Frontal cortex (tissue), 4 donors: ENCODE measurements around the gene KAZN. TPM values are rescaled to one million over a fixed set of nuclear protein-coding genes. Genes with fewer than 3 reads are reported as not detected.

Source experiments
- DNase-seq, 2 donors: peaks; one replicate each; pipeline ENCODE4 v3.0.0; 2012; ENCODE audit warnings: low spot score in 2 of 2
- FAIRE-seq: peaks from 2 replicates; lab custom pipeline; 2012; peaks lifted over from hg19 to GRCh38; lab: Jason Lieb, UNC
- total RNA-seq: library from RNA; depleted of rRNA; stranded (reverse); fragments of >200 nt; gene quantifications from one replicate; pipeline ENCODE4 v1.2.3, GENCODE V29; 2014
- donor health status: control.
- donor health status: control.
- donor health status: control.

KAZN gene
- total RNA-seq, 1 donor from 2014 or later = 17.1 TPM

DNA sequence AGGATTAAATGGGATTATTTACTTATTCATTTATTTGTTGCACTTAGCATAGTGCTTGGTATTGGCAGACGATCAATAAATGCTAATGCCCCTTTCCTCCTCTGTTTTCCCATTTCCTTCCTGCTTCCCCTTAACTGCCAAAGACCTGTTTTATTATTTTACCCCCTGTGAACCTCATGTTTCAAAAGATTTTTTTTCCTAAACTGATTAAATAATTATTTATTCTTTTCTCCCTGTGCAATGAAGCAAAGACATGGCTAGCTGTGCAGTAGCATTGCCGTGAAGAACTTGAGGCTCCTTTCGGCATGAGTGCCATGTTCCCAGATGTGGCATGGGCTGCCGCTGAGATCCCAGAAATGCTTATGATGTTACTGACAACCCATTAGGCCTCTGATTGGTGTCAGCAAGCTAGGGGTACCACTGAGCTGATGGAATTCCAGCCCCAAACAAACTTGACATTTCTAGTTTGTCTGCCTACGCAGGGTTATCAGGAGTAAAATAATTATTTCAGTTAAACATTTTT is 288.6 kb downstream of the KAZN start:
- FAIRE-seq (no peak), DNase-seq (no peak)

DNA sequence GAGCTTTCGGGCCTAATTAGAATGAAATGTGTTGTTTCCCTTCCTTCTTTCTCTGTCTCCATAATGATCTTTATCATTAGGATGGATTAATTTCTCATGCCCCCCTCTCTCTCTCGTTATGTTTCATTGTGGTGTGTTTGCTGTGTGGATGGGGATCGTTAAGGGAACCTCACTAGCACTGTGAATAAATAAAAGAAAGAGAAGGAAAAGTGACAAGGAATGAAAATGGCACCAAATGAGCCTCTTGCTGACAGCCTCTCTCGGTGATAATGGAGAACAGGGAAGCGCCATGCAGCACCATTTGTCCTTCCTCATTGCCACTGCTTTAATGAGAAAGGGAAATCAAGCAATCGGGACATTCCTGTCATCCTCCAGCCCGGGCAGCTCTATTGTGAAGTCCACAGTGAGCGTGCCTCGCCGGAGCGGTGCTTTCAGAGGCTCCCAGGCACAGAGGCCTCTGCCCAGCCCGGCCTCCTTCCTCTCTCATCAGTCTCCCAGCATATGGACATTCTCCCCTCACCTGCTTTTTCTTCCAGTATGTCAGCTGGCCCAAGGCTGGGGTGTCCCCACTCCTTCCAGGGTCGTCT is 289.4 kb downstream of the KAZN start:
- FAIRE-seq (no peak), DNase-seq (no peak)

DNA sequence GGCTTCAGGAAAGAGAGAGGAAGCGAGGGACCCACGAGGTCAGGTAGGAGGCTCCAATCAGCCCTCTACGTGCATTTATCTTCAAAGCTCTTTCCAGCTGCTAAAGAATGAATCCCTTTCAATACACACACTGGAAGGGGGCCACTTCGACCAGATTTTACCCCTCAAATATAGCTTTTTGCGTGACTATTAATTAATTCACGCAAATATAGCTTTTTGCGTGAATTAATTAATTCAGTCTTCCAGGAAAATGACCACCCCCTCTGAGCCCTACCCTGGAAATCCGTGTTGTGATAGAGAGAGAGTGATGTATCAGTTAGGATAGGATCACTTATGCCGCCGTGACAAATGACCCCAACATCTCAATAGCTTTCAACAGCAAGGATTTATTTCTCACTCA is 289.9 kb downstream of the KAZN start:
- DNase-seq (no peak), FAIRE-seq (no peak)

- FAIRE-seq = no peak
Measured at GRCh38 chr1:14889825-14890440, 291.4 kb downstream of the KAZN start.

DNA sequence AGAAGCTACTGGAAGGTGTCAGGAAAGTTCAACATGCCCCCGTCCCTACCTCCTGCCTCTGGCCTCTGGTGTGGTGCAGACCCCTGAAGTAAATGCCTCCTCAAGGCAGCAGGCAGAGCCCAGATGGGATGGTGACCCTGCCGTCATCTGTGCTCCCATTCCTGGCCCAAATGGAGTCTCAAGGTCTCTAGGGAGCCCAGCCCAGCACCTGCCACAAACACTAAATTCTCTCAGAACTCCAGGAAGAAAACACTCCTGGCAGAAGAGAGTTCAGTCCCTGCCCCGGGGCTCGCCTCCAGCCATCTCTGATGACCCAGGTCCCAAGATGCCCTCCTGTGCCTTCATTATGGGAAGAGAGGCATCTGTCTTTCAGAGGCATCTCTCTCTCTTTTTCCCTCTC is 293.5 kb downstream of the KAZN start:
- DNase-seq (no peak), FAIRE-seq (no peak)

More at GRCh38 chr1:14889825-14890440, 291.4 kb downstream of the KAZN start:
- DNase-seq = no peak

GRCh38 chr1:14894811-14895560 is 296.5 kb downstream of the KAZN start:
- DNase-seq (no peak), FAIRE-seq (no peak)

DNA sequence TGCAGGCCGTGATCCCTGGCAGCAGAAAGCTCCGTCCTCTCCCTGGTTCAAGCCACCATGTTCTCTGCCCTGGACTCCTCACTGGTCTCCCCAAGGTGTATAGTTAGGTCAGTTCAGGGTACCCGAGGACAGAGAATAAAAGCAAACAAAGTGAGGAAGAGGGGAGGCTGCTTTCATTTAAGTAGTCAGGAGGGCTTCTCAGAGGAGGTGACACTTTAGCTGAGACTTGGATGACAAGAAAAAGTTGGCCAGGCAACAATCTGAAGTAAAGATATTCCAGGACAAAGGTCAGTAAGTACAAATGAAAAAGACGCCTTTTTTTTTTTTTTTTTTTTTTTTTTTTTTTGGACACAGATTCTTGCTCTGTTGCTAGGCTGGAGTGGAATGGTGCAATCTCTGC is 297.2 kb downstream of the KAZN start:
- no peak for DNase-seq
- FAIRE-seq = no peak

DNA sequence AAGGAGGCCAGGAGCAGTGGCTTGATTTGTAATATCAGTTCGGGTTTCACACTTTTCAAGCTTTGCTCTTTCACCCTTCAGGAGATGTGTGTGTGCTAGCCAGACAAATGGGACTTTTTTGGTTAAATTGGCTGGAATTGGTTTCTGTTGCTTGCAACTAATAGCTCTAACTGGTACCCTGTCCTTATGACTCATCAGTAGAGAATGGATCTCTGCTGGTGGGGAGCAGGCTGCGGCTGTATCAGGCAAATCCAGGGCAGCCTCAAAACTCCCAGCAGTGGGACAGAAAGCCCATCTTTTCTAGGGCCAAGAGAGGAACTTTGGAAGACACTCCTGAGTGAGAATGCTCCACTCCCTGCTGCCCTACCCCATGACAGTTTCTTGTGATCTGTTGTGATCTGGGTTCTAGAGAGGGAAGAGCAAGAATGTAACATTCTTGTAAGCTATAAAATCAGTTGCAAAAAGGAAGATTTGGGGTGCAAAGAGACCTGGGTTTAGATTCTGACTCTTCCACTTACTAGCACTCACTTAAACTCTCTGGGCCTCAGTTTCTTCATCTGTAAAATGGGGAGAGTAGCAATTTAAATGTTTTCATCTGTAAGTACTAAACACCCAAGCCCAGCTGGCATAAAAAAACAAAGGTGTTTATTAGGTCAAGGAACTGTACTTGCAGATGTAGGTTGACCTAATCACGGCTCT is 298.0 kb downstream of the KAZN start:
- DNase-seq (no peak), FAIRE-seq (no peak)

DNA sequence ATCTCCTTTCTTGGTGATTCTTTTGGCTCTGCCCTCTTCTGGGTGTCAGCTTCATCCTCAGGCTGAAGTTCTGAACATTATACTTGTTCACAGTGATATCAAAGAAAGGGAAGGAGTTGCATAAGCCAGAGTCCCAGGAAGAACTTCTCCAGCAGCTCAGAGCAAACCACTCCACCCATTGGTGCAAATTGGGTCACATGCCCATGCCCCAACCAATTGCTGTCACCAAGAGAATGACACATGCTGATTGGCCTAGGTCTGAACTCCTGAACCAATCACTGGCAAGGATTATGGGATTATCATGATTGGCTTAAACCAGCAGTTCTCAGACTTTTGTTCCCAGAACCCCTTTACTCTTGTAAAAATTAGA is 298.6 kb downstream of the KAZN start:
- DNase-seq (no peak), FAIRE-seq (no peak)

GRCh38 chr1:14897547-14897946 is 299.1 kb downstream of the KAZN start:
- FAIRE-seq (no peak), DNase-seq (no peak)

- DNase-seq (no peak), FAIRE-seq (no peak)
Measured at GRCh38 chr1:14897997-14898645, 299.6 kb downstream of the KAZN start.

DNA sequence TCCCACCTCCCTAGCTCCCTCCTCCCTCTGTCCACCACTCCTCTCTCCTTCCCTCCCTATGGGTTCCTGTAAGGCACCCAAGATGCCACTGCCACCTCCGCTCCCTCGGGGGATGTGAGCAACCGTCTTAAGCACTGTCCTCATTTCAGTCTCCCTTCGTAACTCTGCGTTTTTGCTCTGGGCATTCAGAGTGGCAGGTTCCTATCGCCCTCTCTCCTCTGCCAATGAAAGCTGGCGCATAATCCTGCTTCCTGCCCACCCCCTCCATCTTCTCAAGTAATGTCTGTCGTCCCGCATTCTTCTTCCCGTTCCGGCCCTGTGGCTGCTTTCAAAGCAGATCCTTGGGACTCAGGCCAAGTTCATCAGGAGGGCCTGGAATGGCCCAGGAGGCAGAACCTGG is 301.2 kb downstream of the KAZN start:
- no peak for FAIRE-seq

DNA sequence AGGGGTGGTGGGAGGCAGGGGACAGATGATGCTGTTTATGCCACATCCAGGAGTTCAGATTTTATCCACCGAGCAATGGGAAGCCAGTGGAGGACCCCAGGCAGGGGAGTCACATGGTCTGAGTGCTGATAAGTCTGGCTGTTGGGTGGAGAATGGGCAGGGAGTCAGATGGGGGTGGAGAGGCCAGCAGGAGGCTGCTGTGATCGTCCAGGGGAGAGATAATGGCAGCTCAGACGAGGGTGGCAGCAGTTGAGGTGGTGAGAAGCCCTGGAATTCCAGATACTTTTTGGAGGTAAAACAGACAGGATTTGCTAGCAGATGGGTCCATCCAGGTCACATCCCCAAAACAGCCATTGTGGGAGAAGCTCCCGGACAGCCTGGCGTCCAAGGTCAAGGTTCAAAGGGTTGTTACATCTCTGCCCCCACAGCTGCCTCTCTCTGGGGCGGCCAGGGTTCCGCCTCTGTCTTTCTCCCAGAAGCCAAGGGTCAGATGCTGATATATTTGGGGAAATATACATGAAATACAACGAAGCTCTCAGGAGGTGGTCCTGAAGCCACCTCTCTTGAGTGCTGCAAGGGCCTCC is 303.0 kb downstream of the KAZN start:
- FAIRE-seq = no peak
- DNase-seq = no peak

More for the DNA sequence above, 301.2 kb downstream of the KAZN start:
- no peak for DNase-seq

DNA sequence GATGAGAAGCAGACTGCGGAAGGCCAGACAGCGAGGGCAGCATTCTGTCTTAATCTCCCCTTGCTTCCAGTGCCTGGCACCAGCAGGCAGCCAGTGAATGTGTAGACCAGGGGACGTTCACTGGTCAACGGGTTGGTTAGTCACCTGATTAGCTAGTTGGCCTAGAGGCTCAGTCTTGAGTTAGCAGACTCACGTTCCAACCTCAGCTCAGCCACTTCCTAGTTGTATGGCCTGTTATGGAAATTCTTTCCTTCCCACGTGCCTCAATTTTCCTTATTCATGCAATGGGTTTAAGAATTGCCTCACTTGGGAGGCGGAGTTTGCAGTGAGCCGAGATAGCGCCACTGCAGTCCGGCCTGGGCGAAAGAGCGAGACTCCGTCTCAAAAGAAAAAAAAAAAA is 305.4 kb downstream of the KAZN start:
- FAIRE-seq (no peak), DNase-seq (no peak)

DNA sequence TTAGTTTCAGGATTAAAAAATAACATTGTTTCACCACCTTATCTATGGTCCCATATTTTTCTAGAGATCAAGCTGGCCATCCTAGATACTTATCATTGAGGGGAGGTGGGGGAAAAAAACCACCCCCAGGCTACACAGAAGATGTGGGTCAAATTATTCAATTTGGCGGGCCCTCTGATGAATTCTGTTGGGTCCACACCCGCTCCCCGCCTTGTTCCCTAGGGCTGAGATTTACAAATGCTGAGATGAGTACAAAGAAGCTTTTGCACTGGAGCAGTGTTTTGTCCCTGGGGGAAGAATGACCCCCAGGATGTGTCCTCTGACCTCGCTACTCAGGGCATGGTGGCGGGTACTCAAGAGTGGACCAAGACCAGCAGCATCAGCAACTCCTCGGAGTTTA is 308.2 kb downstream of the KAZN start:
- FAIRE-seq = no peak

GRCh38 chr1:14907416-14907815 is 308.9 kb downstream of the KAZN start:
- FAIRE-seq (no peak), DNase-seq (no peak)

More for the DNA sequence above, 308.2 kb downstream of the KAZN start:
- DNase-seq = no peak

DNA sequence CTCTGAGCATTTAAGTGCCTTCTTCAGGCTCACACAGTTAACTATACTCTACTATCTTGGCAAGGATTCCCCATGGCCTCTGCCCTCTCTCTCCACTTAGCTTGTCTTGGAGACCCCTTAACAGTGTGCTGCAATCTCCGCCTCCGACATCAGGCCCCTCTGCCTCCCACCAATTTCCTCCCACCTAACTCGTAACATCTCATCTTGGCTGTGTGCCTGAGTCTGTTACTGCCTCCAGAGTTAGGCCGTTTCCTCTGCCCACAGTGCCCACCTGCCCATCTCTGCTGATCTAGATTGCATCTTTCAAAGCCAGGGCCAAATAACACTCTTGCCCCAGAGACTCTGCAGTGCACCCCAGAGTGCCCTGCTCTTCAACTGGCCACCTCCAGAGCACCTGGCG is 310.8 kb downstream of the KAZN start:
- DNase-seq = no peak
- no peak for FAIRE-seq

DNA sequence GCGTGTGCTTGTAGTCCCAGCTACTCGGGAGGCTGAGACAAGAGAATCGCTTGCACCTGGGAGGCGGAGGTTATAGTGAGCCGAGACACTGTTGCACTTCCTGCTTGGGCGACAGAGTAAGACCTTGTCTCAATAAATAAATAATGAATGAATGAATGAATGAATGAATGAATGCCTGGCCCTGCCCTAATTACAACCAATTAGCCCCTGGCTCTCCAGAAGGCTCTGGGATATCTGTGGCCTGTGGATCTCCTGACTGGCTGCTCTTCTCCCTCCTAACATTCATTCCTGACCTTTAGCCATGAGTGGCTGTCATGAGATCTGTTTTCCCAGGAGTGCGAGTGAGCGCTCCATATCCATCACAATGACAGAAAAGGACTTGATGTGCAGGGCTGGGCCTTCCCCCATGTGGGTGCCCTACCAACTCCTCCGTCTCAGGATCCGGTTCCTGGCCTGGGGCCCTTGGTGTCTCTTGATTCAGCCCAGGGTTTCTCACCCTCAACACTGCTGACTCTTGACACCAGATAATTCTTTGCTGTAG is 311.5 kb downstream of the KAZN start:
- FAIRE-seq (no peak), DNase-seq (no peak)

DNA sequence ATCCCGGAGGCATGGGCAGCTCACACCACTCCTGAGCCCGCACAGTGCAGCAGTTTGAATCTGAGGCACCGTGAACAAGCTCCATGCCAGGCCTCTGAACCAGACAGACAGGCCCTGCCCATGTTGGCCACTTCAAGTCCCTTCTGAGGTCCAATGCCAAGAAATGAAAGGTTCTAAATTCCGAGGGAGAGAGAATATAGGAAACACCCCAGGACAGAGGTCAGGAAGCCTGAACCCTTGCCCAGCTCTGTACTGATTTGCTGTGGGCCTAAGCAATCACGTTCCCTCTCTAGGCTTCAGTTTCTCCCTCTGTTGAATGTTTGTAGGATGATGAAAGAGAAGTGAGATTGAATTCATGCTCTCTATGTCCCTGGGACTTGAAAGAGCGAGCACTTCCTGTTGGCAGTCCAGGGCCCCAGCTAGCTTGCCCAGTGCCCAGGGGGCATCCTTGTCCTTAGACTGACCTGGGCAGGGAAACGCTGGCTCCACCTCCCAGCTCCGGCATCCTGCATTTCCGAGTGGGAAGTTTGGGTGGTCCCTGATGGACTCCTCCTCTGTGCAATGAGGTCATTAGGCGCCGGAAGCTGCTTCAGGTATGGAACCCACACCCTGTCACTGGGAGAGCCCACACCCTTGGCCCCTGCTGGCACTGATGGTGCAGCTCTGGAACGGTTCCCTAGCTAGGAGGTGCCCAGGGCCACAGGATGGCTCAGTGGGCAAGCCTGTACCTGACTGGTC is 312.7 kb downstream of the KAZN start:
- DNase-seq (no peak), FAIRE-seq (no peak)
